Right lung (tissue), 5 donors: ENCODE data around the gene HSD17B2. TPM values are rescaled to one million over a fixed set of nuclear protein-coding genes. Genes with fewer than 3 reads are reported as not detected.
"Not testable (repeated sequence)": the region's sequence is repeated elsewhere in the genome, so short reads cannot be mapped to it uniquely, and the experiment has no call there.

ENCODE experiments used
- DNase-seq, 2 donors: peaks; one replicate each; pipeline ENCODE4 v3.0.0-alpha.2; 2013
- polyA plus RNA-seq, 5 donors: library from polyadenylated mRNA; unstranded; fragments of 120-200 nt; gene quantifications; one replicate each; pipeline versions ENCODE4 v1.2.1 to v1.2.3, GENCODE V29; 2013; ENCODE audit warnings: inconsistent platforms in 1 of 5, low replicate concordance in 1 of 5; ENCODE audit not compliant: insufficient read length in 5 of 5, insufficient read depth in 1 of 5

HSD17B2 gene
- polyA plus RNA-seq, 5 donors: 0.15 to 1.1 (median 0.42) TPM

GRCh38 chr16:82079892-82080291 lies 44.8 kb downstream of the HSD17B2 start:
- DNase-seq: no peak

GRCh38 chr16:82081264-82081663 lies 46.2 kb downstream of the HSD17B2 start:
- DNase-seq: no peak

GRCh38 chr16:82082097-82082496 lies 47.0 kb downstream of the HSD17B2 start:
- no peak for DNase-seq

GRCh38 chr16:82082543-82083244 lies 47.6 kb downstream of the HSD17B2 start:
- no peak for DNase-seq

- DNase-seq: no peak
Observed at GRCh38 chr16:82083710-82084353, 48.8 kb downstream of the HSD17B2 start.

GRCh38 chr16:82085011-82085779 lies 50.1 kb downstream of the HSD17B2 start:
- DNase-seq: no peak

- no peak for DNase-seq
Observed at GRCh38 chr16:82088483-82088882, 53.4 kb downstream of the HSD17B2 start.

GRCh38 chr16:82091241-82091640 lies 56.2 kb downstream of the HSD17B2 start:
- no peak for DNase-seq

- DNase-seq: no peak
Observed at GRCh38 chr16:82092711-82093110, 57.7 kb downstream of the HSD17B2 start.

- no peak for DNase-seq
Observed at GRCh38 chr16:82093666-82094300, 58.7 kb downstream of the HSD17B2 start.

GRCh38 chr16:82094942-82095540 lies 60.0 kb downstream of the HSD17B2 start:
- no peak for DNase-seq

- no peak for DNase-seq
Observed at GRCh38 chr16:82096641-82097040, 61.6 kb downstream of the HSD17B2 start.

GRCh38 chr16:82105107-82105506 lies 70.1 kb downstream of the HSD17B2 start:
- DNase-seq: no peak

GRCh38 chr16:82108100-82108499 lies 73.0 kb downstream of the HSD17B2 start:
- DNase-seq: no peak

GRCh38 chr16:82108774-82109173 lies 73.7 kb downstream of the HSD17B2 start:
- no peak for DNase-seq

- DNase-seq: not testable (repeated sequence)
Observed at GRCh38 chr16:82109266-82109665, 74.2 kb downstream of the HSD17B2 start.

GRCh38 chr16:82111944-82112343 lies 76.9 kb downstream of the HSD17B2 start:
- DNase-seq: no peak

- no peak for DNase-seq
Observed at GRCh38 chr16:82113741-82114140, 78.7 kb downstream of the HSD17B2 start.

GRCh38 chr16:82116535-82116934 lies 81.5 kb downstream of the HSD17B2 start:
- no peak for DNase-seq

GRCh38 chr16:82118749-82119148 lies 83.7 kb downstream of the HSD17B2 start:
- no peak for DNase-seq

GRCh38 chr16:82119405-82119804 lies 84.4 kb downstream of the HSD17B2 start:
- DNase-seq: no peak

- no peak for DNase-seq
Observed at GRCh38 chr16:82124651-82125050, 89.6 kb downstream of the HSD17B2 start.
